ENCODE data around the gene PAH.

Gene PAH

DNA sequence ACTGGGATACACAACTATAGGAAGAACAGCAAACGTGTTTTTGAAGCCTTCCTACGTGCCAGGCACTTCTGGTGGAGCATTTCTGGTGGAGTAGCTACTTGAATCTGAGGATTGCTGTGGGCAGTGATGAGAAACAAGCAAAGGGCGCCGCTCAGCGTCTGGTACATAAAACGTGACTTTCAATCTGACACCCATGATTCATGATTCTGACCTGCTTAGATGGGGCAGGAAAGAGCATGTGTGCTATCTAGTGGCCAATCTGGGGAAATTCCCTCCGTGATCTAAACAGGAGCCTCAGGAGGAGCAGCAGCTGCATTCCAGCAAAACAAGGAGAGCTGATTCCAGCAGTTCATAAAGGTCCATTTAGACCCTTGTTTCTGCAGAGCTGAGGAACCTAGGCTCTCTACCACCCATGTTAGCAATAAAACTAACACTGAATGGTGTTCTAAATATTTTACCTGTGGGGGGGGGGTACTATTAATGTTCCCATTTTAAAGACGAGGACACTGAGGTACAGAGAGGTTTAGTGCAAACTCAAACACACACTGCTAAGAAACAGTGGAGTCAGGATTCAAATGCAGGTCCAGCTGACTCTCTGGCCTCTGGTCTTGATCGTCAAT lies 37.8 kb downstream of the PAH start:
- ATAC-seq = peak; percentile 88

GRCh38 chr12:102876883-102877282 lies 40.2 kb downstream of the PAH start:
- no peak for ATAC-seq
- TF ChIP-seq PATZ1 (CRISPR knock-in tag; IDR thresholded peaks at IDR 0.05; ENCODE audit: borderline replicate concordance) (no peak), ZNF565 (CRISPR knock-in tag; conservative IDR thresholded peaks at IDR 0.05; ENCODE audit: low read depth) (no peak), OSR1 (CRISPR knock-in tag; IDR thresholded peaks at IDR 0.05) (no peak), CSDC2 (CRISPR knock-in tag; IDR thresholded peaks at IDR 0.05) (no peak), RARB (CRISPR knock-in tag; IDR thresholded peaks at IDR 0.05) (no peak), ZNF70 (CRISPR knock-in tag; IDR thresholded peaks at IDR 0.05) (no peak)

More for the DNA sequence above, 37.8 kb downstream of the PAH start:
- no peak for TF ChIP-seq ZFP30 (CRISPR knock-in tag; IDR thresholded peaks at IDR 0.05)
- TF ChIP-seq, protein P1, sequence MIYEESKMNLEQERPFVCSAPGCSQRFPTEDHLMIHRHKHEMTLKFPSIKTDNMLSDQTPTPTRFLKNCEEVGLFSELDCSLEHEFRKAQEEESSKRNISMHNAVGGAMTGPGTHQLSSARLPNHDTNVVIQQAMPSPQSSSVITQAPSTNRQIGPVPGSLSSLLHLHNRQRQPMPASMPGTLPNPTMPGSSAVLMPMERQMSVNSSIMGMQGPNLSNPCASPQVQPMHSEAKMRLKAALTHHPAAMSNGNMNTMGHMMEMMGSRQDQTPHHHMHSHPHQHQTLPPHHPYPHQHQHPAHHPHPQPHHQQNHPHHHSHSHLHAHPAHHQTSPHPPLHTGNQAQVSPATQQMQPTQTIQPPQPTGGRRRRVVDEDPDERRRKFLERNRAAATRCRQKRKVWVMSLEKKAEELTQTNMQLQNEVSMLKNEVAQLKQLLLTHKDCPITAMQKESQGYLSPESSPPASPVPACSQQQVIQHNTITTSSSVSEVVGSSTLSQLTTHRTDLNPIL (CRISPR knock-in tag; IDR thresholded peaks at IDR 0.05; ENCODE audit: low read depth) = no peak
- TF ChIP-seq PPARA (CRISPR knock-in tag; IDR thresholded peaks at IDR 0.05; ENCODE audit: borderline replicate concordance) = no peak
- no peak for TF ChIP-seq ZFP3 (CRISPR knock-in tag; IDR thresholded peaks at IDR 0.05)
- no peak for TF ChIP-seq POU6F1 (CRISPR knock-in tag; IDR thresholded peaks at IDR 0.05; ENCODE audit: borderline replicate concordance, low read depth)
- no peak for TF ChIP-seq PATZ1 (CRISPR knock-in tag; IDR thresholded peaks at IDR 0.05; ENCODE audit: borderline replicate concordance)
- TF ChIP-seq TOX (CRISPR knock-in tag; IDR thresholded peaks at IDR 0.05; ENCODE audit: borderline replicate concordance) = no peak
- no peak for TF ChIP-seq ZNF565 (CRISPR knock-in tag; conservative IDR thresholded peaks at IDR 0.05; ENCODE audit: low read depth)
- TF ChIP-seq SNAI2 (CRISPR knock-in tag; IDR thresholded peaks at IDR 0.05) = no peak
- TF ChIP-seq CSDC2 (CRISPR knock-in tag; IDR thresholded peaks at IDR 0.05) = no peak
- no peak for TF ChIP-seq ESRRG (CRISPR knock-in tag; IDR thresholded peaks at IDR 0.05)

DNA sequence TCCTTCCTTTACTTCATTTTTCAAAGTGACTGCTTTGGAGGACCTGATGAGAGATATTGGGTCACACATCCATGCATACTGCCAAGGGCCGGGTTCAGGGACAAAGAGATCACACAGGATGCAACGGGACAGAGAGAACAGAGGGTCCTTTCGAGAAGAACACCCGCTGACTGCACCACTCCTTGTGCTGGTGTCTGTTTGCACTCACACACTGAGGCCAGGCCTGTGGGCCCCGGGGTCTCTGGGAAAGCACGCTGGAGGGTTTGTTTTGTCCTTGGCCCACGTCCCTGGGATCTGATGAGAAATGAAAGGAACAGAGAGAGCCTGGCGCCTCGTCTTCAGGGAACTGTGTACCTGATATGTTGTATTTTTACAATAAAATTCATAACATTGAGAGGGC lies 42.2 kb downstream of the PAH start:
- ATAC-seq = no peak
- TF ChIP-seq PATZ1 (CRISPR knock-in tag; IDR thresholded peaks at IDR 0.05; ENCODE audit: borderline replicate concordance) (no peak), ZNF70 (CRISPR knock-in tag; IDR thresholded peaks at IDR 0.05) (no peak), TOX (CRISPR knock-in tag; IDR thresholded peaks at IDR 0.05; ENCODE audit: borderline replicate concordance) (no peak), ESRRG (CRISPR knock-in tag; IDR thresholded peaks at IDR 0.05) (no peak), POU6F1 (CRISPR knock-in tag; IDR thresholded peaks at IDR 0.05; ENCODE audit: borderline replicate concordance, low read depth) (no peak), ZFP3 (CRISPR knock-in tag; IDR thresholded peaks at IDR 0.05) (no peak), OSR1 (CRISPR knock-in tag; IDR thresholded peaks at IDR 0.05) (no peak), ISL1 (CRISPR knock-in tag; IDR thresholded peaks at IDR 0.05) (no peak), PPARA (CRISPR knock-in tag; IDR thresholded peaks at IDR 0.05; ENCODE audit: borderline replicate concordance) (no peak), RARB (CRISPR knock-in tag; IDR thresholded peaks at IDR 0.05) (no peak), TSHZ2 (CRISPR knock-in tag; IDR thresholded peaks at IDR 0.05) (no peak), TCF4 (CRISPR knock-in tag; IDR thresholded peaks at IDR 0.05; ENCODE audit: borderline replicate concordance) (no peak), CSDC2 (CRISPR knock-in tag; IDR thresholded peaks at IDR 0.05) (no peak), ZFP30 (CRISPR knock-in tag; IDR thresholded peaks at IDR 0.05) (no peak)
- TF ChIP-seq, protein P2, sequence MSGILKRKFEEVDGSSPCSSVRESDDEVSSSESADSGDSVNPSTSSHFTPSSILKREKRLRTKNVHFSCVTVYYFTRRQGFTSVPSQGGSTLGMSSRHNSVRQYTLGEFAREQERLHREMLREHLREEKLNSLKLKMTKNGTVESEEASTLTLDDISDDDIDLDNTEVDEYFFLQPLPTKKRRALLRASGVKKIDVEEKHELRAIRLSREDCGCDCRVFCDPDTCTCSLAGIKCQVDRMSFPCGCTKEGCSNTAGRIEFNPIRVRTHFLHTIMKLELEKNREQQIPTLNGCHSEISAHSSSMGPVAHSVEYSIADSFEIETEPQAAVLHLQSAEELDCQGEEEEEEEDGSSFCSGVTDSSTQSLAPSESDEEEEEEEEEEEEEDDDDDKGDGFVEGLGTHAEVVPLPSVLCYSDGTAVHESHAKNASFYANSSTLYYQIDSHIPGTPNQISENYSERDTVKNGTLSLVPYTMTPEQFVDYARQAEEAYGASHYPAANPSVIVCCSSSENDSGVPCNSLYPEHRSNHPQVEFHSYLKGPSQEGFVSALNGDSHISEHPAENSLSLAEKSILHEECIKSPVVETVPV (CRISPR knock-in tag; IDR thresholded peaks at IDR 0.05) = no peak
- TF ChIP-seq, protein P1 (CRISPR knock-in tag; IDR thresholded peaks at IDR 0.05; ENCODE audit: low read depth) = no peak
